ENCODE measurements around the gene TBCD.
"Not testable (repeated sequence)": the region's sequence is repeated elsewhere in the genome, so short reads cannot be mapped to it uniquely, and the experiment has no call there.

The TBCD gene

DNA sequence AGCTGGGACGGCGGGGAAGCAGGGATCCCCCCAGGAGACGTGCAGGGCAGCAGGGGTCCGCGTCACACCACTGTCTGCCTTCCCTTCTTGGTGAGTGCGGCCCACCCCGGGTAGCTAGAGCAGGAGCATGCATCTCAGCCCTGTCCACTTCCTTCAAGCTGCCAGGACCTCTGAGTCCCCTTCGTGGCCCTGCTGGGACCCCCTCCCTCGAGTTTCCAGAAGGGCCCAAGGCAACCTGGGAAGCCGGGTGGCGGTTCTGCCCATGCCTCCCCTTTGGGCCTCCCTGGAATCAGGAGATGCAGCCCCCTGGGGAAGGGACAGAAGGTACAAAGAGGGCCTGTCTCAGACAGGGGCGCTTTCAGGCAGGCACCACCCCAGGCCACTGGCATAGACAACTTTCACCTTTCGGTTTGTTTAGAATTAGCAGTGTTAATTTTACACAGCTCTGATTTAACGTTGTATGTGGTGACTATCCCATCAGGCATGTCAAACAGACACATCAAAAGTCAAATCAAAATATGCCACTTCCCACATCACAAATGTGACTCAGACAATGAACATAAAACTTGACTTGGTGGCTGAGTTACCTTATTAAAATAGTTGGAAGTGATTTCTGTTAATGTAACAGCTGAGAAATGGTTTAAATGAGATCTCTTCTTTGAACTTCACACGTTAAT lies 233.0 kb downstream of the TBCD start:
- DNase-seq (ENCODE audit: low read depth), result no peak
- no peak overlapping the region for H3K4me3 ChIP-seq (ENCODE audit: low read length)

GRCh38 chr17:82985428-82985805 lies 233.6 kb downstream of the TBCD start:
- H3K4me3 ChIP-seq (ENCODE audit: low read length), result no peak overlapping the region
- TF ChIP-seq CTCF (IDR thresholded peaks at IDR 0.05; ENCODE audit: insufficient read depth, low read depth, low read length, missing control alignments), result no peak
- DNase-seq (ENCODE audit: low read depth), result no peak

More for the DNA sequence above, 233.0 kb downstream of the TBCD start:
- TF ChIP-seq CTCF (IDR thresholded peaks at IDR 0.05; ENCODE audit: insufficient read depth, low read depth, low read length, missing control alignments), result no peak

GRCh38 chr17:82985973-82986372 lies 234.1 kb downstream of the TBCD start:
- no peak for DNase-seq (ENCODE audit: low read depth)
- no peak overlapping the region for H3K4me3 ChIP-seq (ENCODE audit: low read length)

DNA sequence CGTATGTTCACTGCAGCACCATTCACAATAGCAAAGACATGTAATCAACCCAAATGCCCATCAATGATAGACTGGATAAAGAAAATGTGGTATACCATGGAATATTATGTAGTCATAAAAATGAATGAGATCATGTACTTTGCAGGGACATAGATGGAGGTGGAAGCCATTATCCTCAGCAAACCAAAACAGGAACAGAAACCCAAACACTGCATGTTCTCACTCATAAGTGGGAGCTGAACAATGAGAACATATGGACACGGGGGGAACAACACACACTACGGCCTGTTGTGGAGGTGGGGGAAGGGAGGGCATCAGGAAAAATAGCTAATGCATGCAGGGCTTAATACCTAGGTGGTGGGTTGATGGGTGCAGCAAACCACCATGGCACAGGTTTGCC lies 237.2 kb downstream of the TBCD start:
- not testable (repeated sequence) for H3K4me3 ChIP-seq (ENCODE audit: low read length); DNase-seq (ENCODE audit: low read depth)

More at GRCh38 chr17:82985973-82986372, 234.1 kb downstream of the TBCD start:
- TF ChIP-seq CTCF (IDR thresholded peaks at IDR 0.05; ENCODE audit: insufficient read depth, low read depth, low read length, missing control alignments), result no peak

- no peak for DNase-seq (ENCODE audit: low read depth)
- TF ChIP-seq CTCF (IDR thresholded peaks at IDR 0.05; ENCODE audit: insufficient read depth, low read depth, low read length, missing control alignments), result no peak
Measured at GRCh38 chr17:82989881-82990280, 238.0 kb downstream of the TBCD start.

DNA sequence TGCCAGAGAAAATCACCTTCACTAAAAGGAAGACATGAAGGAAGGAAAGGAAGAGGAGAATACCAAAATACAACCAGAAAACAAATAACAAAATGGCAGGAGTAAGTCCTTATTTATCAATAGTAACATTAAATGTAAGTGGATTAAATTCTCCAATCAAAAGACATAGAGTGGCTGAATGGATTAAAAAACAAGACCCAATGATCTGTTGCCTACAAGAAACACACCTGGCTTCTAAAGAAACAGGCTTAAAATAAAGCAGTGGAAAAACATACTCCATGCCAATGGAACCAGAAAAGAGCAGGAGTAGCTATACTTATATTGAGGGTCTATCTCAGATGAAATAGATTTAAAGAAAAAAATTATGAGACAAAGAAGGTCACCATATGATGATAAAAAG lies 241.1 kb downstream of the TBCD start:
- TF ChIP-seq CTCF (IDR thresholded peaks at IDR 0.05; ENCODE audit: insufficient read depth, low read depth, low read length, missing control alignments), result no peak
- no peak overlapping the region for H3K4me3 ChIP-seq (ENCODE audit: low read length)
- no peak for DNase-seq (ENCODE audit: low read depth)

More at GRCh38 chr17:82989881-82990280, 238.0 kb downstream of the TBCD start:
- H3K4me3 ChIP-seq (ENCODE audit: low read length), result no peak overlapping the region

Measured in epithelial cell of esophagus (primary cell).